Activated CD4-positive, alpha-beta T cell treated with anti-CD3 and anti-CD28 coated beads, Interleukin-2, amount 10 ng/mL, durations not matched to agents 7 days and 5 days (primary cell): ENCODE measurements around the gene ITGB3. TPM values are rescaled to one million over a fixed set of nuclear protein-coding genes. Genes with fewer than 3 reads are reported as not detected.

Experiments
- CTCF ChIA-PET: fragments of 350-600 bp; sonication (Branson Sonifier 250); formaldehyde crosslinking; loops from one replicate; lab custom pipeline; 2021; ENCODE audit warnings: antibody characterized with exemption; lab: Charles Lee
- POLR2A ChIA-PET: fragments of 350-600 bp; sonication (Branson Sonifier 250); formaldehyde crosslinking; loops from one replicate; lab custom pipeline; 2021; ENCODE audit warnings: antibody characterized with exemption; lab: Charles Lee
- DNase-seq: peaks from one replicate; pipeline ENCODE4 v3.0.0-alpha.2; 2020
- H3K27ac Mint-ChIP-seq: one replicate; pipeline ENCODE4 v1.8.0; 2021; ENCODE audit warnings: mild to moderate bottlenecking, moderate library complexity, mixed read lengths
- H3K27me3 Mint-ChIP-seq: one replicate; pipeline ENCODE4 v1.8.0; 2021; ENCODE audit warnings: mixed read lengths
- H3K36me3 Mint-ChIP-seq: one replicate; pipeline ENCODE4 v1.8.0; 2021; ENCODE audit warnings: low read depth, mixed read lengths
- H3K4me1 Mint-ChIP-seq: one replicate; pipeline ENCODE4 v1.8.0; 2021; ENCODE audit warnings: mixed read lengths
- H3K4me3 Mint-ChIP-seq: one replicate; pipeline ENCODE4 v1.8.0; 2021; ENCODE audit warnings: mild to moderate bottlenecking, moderate library complexity, mixed read lengths
- H3K9me3 Mint-ChIP-seq: one replicate; pipeline ENCODE4 v1.8.0; 2021; ENCODE audit warnings: mixed read lengths
- total RNA-seq, 2 experiments: library from RNA; stranded (reverse); gene quantifications; one replicate each; pipeline ENCODE4 v1.2.3, GENCODE V29; 2021

The ITGB3 gene
- total RNA-seq, 2 experiments from 2014 or later = 0.52 to 0.98 TPM

- CTCF ChIA-PET = no interaction called here
- H3K4me3 Mint-ChIP-seq = no peak overlapping the region
- peaks cover 6% of the 10 kb centered on the region for H3K36me3 Mint-ChIP-seq
- peaks cover 17% of the 10 kb centered on the region for H3K27me3 Mint-ChIP-seq
- peaks cover 9% of the 10 kb centered on the region for H3K4me1 Mint-ChIP-seq
- POLR2A ChIA-PET = no interaction called here
- peaks cover 6% of the 10 kb centered on the region for H3K9me3 Mint-ChIP-seq
- no peak overlapping the region for H3K27ac Mint-ChIP-seq
- no peak for DNase-seq
Measured at GRCh38 chr17:47318197-47318918, 64.7 kb downstream of the ITGB3 start.

DNA sequence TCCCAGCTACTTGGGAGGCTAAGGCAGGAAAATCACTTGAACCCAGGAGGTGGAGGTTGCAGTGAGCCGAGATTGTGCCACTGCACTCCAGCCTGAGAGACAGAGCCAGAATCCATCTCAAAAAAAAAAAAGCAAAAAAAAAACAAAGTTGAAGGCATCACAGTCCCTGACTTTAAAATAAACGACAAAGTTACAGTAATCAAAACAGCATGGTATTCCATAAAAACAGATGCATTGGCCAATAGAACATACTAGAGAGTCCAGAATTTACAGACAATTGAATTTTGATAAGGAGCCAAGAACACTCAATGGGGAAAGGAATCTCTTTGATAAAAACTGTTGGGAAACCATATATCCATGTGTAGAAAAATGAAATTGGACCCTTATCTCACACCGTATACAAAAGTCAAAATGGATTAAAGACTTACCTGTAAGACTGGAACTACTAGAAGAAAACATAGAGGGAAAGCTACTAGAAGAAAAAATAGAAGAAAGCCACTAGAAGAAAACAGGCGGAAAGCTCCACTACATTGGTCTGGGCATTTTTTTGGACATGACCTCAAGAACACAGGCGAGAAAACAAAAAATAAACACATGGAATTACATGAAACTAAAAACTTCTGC is 67.4 kb downstream of the ITGB3 start:
- H3K4me1 Mint-ChIP-seq = peaks cover 26% of the 10 kb centered on the region
- POLR2A ChIA-PET = no interaction called here
- no peak overlapping the region for H3K4me3 Mint-ChIP-seq
- peaks cover 6% of the 10 kb centered on the region for H3K36me3 Mint-ChIP-seq
- H3K27me3 Mint-ChIP-seq = peaks cover 18% of the 10 kb centered on the region
- DNase-seq = no peak
- CTCF ChIA-PET = no interaction called here
- H3K9me3 Mint-ChIP-seq = peaks cover 6% of the 10 kb centered on the region
- no peak overlapping the region for H3K27ac Mint-ChIP-seq

GRCh38 chr17:47323382-47324223 is 70.0 kb downstream of the ITGB3 start, which contains the start of gene EFCAB13:
Gene EFCAB13 (plus strand): TSS chr17:47323955. CDS start chr17:47328354, 4,399 bp downstream.
- Mint-ChIP-seq H3K4me1 (peaks cover 26% of the 10 kb centered on the region), H3K27ac (peak within 1 kb of the TSS; percentile 89), H3K4me3 (peak within 1 kb of the TSS; percentile 85), H3K27me3 (peaks cover 16% of the 10 kb centered on the region), H3K9me3 (peaks cover 6% of the 10 kb centered on the region), H3K36me3 (peaks cover 6% of the 10 kb centered on the region)
- ChIA-PET POLR2A (interaction anchor here (0.6 to 0.9 kb wide), 2 partner anchors 135 to 169 kb away, joined by 3 to 4 read pairs; partner anchors contain the start of gene CDC27), CTCF (interaction anchor here (1.6 kb wide), 1 partner anchor 14 kb away, joined by 4 read pairs; no protein-coding TSS in a partner anchor)
- DNase-seq = peak; percentile 73

GRCh38 chr17:47324224-47325020 is 70.8 kb downstream of the ITGB3 start:
- peaks cover 6% of the 10 kb centered on the region for H3K36me3 Mint-ChIP-seq
- H3K27ac Mint-ChIP-seq = peak overlapping the region; percentile 89
- H3K4me1 Mint-ChIP-seq = peaks cover 26% of the 10 kb centered on the region
- DNase-seq = peak; percentile 59
- peaks cover 16% of the 10 kb centered on the region for H3K27me3 Mint-ChIP-seq
- ChIA-PET CTCF (interaction anchor here (0.8 kb wide), 1 partner anchor 12 kb away, joined by 3 read pairs; no protein-coding TSS in a partner anchor), POLR2A (interaction anchor here (0.6 to 0.9 kb wide), 2 partner anchors 135 to 168 kb away, joined by 3 to 4 read pairs; partner anchors contain the start of gene CDC27)
- peak overlapping the region; percentile 85 for H3K4me3 Mint-ChIP-seq
- peaks cover 6% of the 10 kb centered on the region for H3K9me3 Mint-ChIP-seq

- H3K4me1 Mint-ChIP-seq = peaks cover 25% of the 10 kb centered on the region
- CTCF ChIA-PET = interaction anchor here (0.8 to 1.8 kb wide), 2 partner anchors 13 kb away, joined by 3 read pairs; no protein-coding TSS in a partner anchor
- H3K4me3 Mint-ChIP-seq = peak overlapping the region; percentile 85
- H3K27ac Mint-ChIP-seq = no peak overlapping the region
- H3K9me3 Mint-ChIP-seq = peaks cover 6% of the 10 kb centered on the region
- no peak for DNase-seq
- POLR2A ChIA-PET = no interaction called here
- H3K36me3 Mint-ChIP-seq = peaks cover 6% of the 10 kb centered on the region
- peaks cover 20% of the 10 kb centered on the region for H3K27me3 Mint-ChIP-seq
Measured at GRCh38 chr17:47325176-47325575, 71.5 kb downstream of the ITGB3 start.

DNA sequence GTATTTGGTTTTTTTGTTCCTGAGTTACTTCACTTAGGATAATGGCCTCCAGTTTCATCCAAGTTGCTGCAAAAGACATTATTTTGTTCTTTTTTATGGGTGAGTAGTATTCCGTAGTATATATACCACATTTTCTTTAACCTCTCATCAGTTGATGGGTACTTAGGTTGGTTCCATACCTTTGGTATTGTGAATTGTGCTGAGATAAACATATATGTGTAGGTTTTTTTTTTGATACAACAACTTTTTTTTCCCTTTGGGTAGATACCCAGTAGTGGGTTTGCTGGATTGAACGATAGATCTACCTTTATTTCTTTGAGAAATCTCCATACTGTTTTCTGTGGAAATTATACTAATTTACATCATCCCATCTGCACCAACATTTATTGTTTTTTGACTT is 76.9 kb downstream of the ITGB3 start:
- CTCF ChIA-PET = no interaction called here

DNA sequence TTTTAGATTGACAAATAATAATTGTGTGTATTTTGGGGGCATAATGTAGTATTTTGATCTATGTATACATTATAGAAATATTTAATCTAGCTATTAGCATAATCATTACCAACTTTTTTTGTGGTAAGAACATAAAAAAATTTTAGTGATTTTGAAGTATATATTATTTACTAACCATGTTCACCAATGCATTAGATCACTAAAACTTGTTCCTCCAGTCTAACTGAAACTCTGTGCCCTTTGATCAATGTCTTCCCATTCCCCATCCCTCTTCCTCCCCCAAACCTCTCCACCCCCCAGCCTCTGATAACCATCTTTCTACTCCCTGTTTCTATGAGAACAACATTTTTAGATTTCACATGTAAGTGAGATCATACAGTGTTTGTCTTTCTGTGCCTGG is 78.7 kb downstream of the ITGB3 start:
- CTCF ChIA-PET = no interaction called here
- Mint-ChIP-seq H3K4me3 (no peak overlapping the region), H3K27ac (no peak overlapping the region), H3K9me3 (no peaks in the 10 kb centered on the region), H3K27me3 (peaks cover 4% of the 10 kb centered on the region), H3K4me1 (no peaks in the 10 kb centered on the region), H3K36me3 (peaks cover 5% of the 10 kb centered on the region)
- POLR2A ChIA-PET = no interaction called here
- DNase-seq = no peak

More for the DNA sequence above, 76.9 kb downstream of the ITGB3 start:
- Mint-ChIP-seq H3K4me1 (peaks cover under 1% of the 10 kb centered on the region), H3K27ac (no peak overlapping the region), H3K36me3 (peaks cover 5% of the 10 kb centered on the region), H3K27me3 (peaks cover 4% of the 10 kb centered on the region), H3K9me3 (no peaks in the 10 kb centered on the region), H3K4me3 (no peak overlapping the region)
- POLR2A ChIA-PET = no interaction called here
- DNase-seq = no peak

GRCh38 chr17:47335101-47335936 is 81.7 kb downstream of the ITGB3 start:
- no peak for DNase-seq
- CTCF ChIA-PET = interaction anchor here (0.6 to 0.9 kb wide), 2 partner anchors 9 to 88 kb away, joined by 3 to 4 read pairs; no protein-coding TSS in a partner anchor
- Mint-ChIP-seq H3K27ac (no peak overlapping the region), H3K4me1 (no peaks in the 10 kb centered on the region), H3K36me3 (peaks cover 5% of the 10 kb centered on the region), H3K27me3 (no peaks in the 10 kb centered on the region), H3K4me3 (no peak overlapping the region), H3K9me3 (no peaks in the 10 kb centered on the region)
- POLR2A ChIA-PET = no interaction called here

DNA sequence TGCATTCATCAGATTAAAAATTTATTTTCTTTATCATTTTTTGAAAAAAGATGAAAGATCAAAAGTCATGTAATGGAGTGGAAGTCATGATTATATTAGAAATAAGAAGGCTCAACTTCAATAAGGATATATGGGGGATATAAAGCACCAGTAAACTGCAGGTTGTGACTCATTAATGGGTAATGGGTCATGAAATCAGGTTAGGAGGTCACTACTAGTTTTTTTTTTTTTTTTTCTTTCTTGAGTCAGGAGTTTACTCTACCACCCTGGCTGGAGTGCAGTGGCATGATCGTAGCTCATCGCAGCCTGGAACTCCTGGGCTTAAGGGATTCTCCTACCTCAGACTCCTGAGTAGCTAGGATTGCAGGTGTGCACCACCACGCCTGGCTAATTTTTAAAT is 84.4 kb downstream of the ITGB3 start:
- no peak overlapping the region for H3K27ac Mint-ChIP-seq
- H3K4me1 Mint-ChIP-seq = no peaks in the 10 kb centered on the region
- no peaks in the 10 kb centered on the region for H3K27me3 Mint-ChIP-seq
- peaks cover 2% of the 10 kb centered on the region for H3K36me3 Mint-ChIP-seq
- DNase-seq = no peak
- POLR2A ChIA-PET = no interaction called here
- CTCF ChIA-PET = interaction anchor here (0.5 to 1.0 kb wide), 3 partner anchors 9 to 202 kb away, joined by 3 read pairs; no protein-coding TSS in a partner anchor
- no peak overlapping the region for H3K4me3 Mint-ChIP-seq
- no peaks in the 10 kb centered on the region for H3K9me3 Mint-ChIP-seq

GRCh38 chr17:47352848-47353247 is 99.2 kb downstream of the ITGB3 start:
- ChIA-PET POLR2A (no interaction called here), CTCF (no interaction called here)
- DNase-seq = no peak
- Mint-ChIP-seq H3K4me1 (peaks cover 4% of the 10 kb centered on the region), H3K27ac (no peak overlapping the region), H3K9me3 (peaks cover 3% of the 10 kb centered on the region), H3K27me3 (no peaks in the 10 kb centered on the region), H3K4me3 (no peak overlapping the region), H3K36me3 (no peaks in the 10 kb centered on the region)

GRCh38 chr17:47358652-47359051 is 105.0 kb downstream of the ITGB3 start:
- DNase-seq = no peak
- H3K4me3 Mint-ChIP-seq = no peak overlapping the region
- H3K36me3 Mint-ChIP-seq = no peaks in the 10 kb centered on the region
- no peak overlapping the region for H3K27ac Mint-ChIP-seq
- H3K27me3 Mint-ChIP-seq = no peaks in the 10 kb centered on the region
- H3K4me1 Mint-ChIP-seq = peaks cover 3% of the 10 kb centered on the region
- CTCF ChIA-PET = no interaction called here
- POLR2A ChIA-PET = no interaction called here
- peaks cover 3% of the 10 kb centered on the region for H3K9me3 Mint-ChIP-seq
